HG03066 (cell line): ENCODE data around the gene BCCIP.

Experiments used
- ATAC-seq: cut with Tn5 transposase; IDR thresholded peaks from one replicate; pipeline ENCODE4 v1.9.1; 2021; ENCODE audit warnings: low read depth; ENCODE audit not compliant: unreplicated experiment

BCCIP gene

GRCh38 chr10:125882596-125882995, 59.2 kb downstream of the BCCIP start:
- no peak for ATAC-seq

GRCh38 chr10:125883211-125883610, 59.9 kb downstream of the BCCIP start:
- no peak for ATAC-seq
